A549 (cell line): ENCODE data around the gene TMEM217. TPM values are rescaled to one million over a fixed set of nuclear protein-coding genes. Genes with fewer than 3 reads are reported as not detected.

ENCODE experiments used
- ATAC-seq, 2 experiments: fragments of 200-7000 bp in 1 of 2; fragments of >200 bp in 1 of 2; cut with Nextera tagmentation in 1 of 2; cut with Tn5 transposase in 1 of 2; 3 replicates each; pipeline versions ENCODE4 v1.8.0 to v1.9.1; 2018 to 2020; ENCODE audit warnings: mild to moderate bottlenecking in 1 of 2, moderate library complexity in 1 of 2
- CTCF ChIA-PET: fragments of 300-600 bp; sonication (Branson Sonifier 250); formaldehyde crosslinking; extraction: SDS; loops from one replicate; lab custom pipeline; 2021; ENCODE audit warnings: antibody characterized with exemption, inconsistent platforms; lab: Yijun Ruan, JAX
- POLR2A ChIA-PET: fragments of 350-600 bp; formaldehyde crosslinking; extraction: SDS; loops from one replicate; lab custom pipeline; 2021; ENCODE audit warnings: antibody characterized with exemption, inconsistent platforms; lab: Yijun Ruan, JAX
- DNase-seq, 2 experiments: peaks; one replicate each; pipeline versions ENCODE4 v3.0.0 to v3.0.0-alpha.2; 2011 to 2016; ENCODE audit warnings: low read depth in 1 of 2, low spot score in 1 of 2
- FAIRE-seq: peaks from 2 replicates; lab custom pipeline; 2011; peaks lifted over from hg19 to GRCh38; lab: Jason Lieb, UNC
- H3K27ac ChIP-seq, 2 experiments: fragments of >200 bp; sonication (Bioruptor Twin); formaldehyde crosslinking; 3 replicates each; pipeline ENCODE4 v1.5.1; 2016 to 2017
- H3K4me1 ChIP-seq: fragments of >200 bp; sonication (Bioruptor Twin); formaldehyde crosslinking; 3 replicates; pipeline ENCODE4 v1.6.1; 2016
- H3K4me2 ChIP-seq: fragments of >200 bp; sonication (Bioruptor Twin); formaldehyde crosslinking; 3 replicates; pipeline ENCODE4 v1.6.1; 2016
- H3K4me3 ChIP-seq: fragments of >200 bp; sonication (Bioruptor Twin); formaldehyde crosslinking; 3 replicates; pipeline ENCODE4 v1.5.1; 2016
- H3K9me3 ChIP-seq: fragments of >200 bp; sonication (Bioruptor Twin); formaldehyde crosslinking; 3 replicates; pipeline ENCODE4 v1.6.1; 2016
- BCL3 ChIP-seq: fragments of >200 bp; sonication (Bioruptor Twin); formaldehyde crosslinking; IDR thresholded peaks from 3 replicates; pipeline ENCODE4 v1.6.1; 2016
- CTCF ChIP-seq: fragments of >200 bp; sonication (Bioruptor Twin); formaldehyde crosslinking; IDR thresholded peaks from 3 replicates; pipeline ENCODE4 v1.5.1; 2016
- E2F6 ChIP-seq: IDR thresholded peaks from 2 replicates; pipeline ENCODE4 v1.6.1; 2012; ENCODE audit warnings: low read depth, borderline replicate concordance
- ELK1 ChIP-seq: fragments of 150-350 bp; IDR thresholded peaks from 2 replicates; pipeline ENCODE4 v1.6.1; 2014; ENCODE audit warnings: low read depth, mild to moderate bottlenecking, low read length
- EP300 ChIP-seq, 2 experiments: fragments of >200 bp; sonication (Bioruptor Twin); formaldehyde crosslinking; IDR thresholded peaks; 2 replicates in 1 of 2; 3 replicates in 1 of 2; pipeline ENCODE4 v1.6.1; 2016 to 2017
- HEYL ChIP-seq: fragments of 250-450 bp; sonication (Bioruptor Pico); IDR thresholded peaks from 2 replicates; pipeline ENCODE4 v1.8.0; 2021; ENCODE audit warnings: mild to moderate bottlenecking, moderate library complexity
- HMGXB4 ChIP-seq: fragments of 250-450 bp; sonication (Bioruptor Pico); IDR thresholded peaks from 2 replicates; pipeline ENCODE4 v1.5.0; 2021; ENCODE audit warnings: mild to moderate bottlenecking, moderate library complexity, borderline replicate concordance
- HOXA7 ChIP-seq: fragments of 250-450 bp; sonication (Bioruptor Pico); IDR thresholded peaks from 2 replicates; pipeline ENCODE4 v1.5.0; 2020; ENCODE audit warnings: mild to moderate bottlenecking, moderate library complexity
- HOXB5 ChIP-seq: fragments of 250-450 bp; sonication (Bioruptor Pico); IDR thresholded peaks from 2 replicates; pipeline ENCODE4 v1.5.0; 2020; ENCODE audit warnings: mild to moderate bottlenecking, moderate library complexity
- KDM1A ChIP-seq: fragments of 200-600 bp; sonication (generic); IDR thresholded peaks from 2 replicates; pipeline ENCODE4 v1.6.1; 2016; ENCODE audit warnings: low read depth, mild to moderate bottlenecking
- NR3C1 ChIP-seq: fragments of >200 bp; sonication (Bioruptor Twin); formaldehyde crosslinking; IDR thresholded peaks from 3 replicates; pipeline ENCODE4 v1.6.1; 2017
- RCOR1 ChIP-seq: fragments of 150-350 bp; IDR thresholded peaks from 2 replicates; pipeline ENCODE4 v1.6.1; 2014; ENCODE audit warnings: antibody characterized with exemption, low read length, low read depth
- RFX5 ChIP-seq: fragments of 450-650 bp; IDR thresholded peaks from 2 replicates; pipeline ENCODE4 v1.7.1; 2014; ENCODE audit warnings: antibody characterized with exemption, mild to moderate bottlenecking, moderate library complexity
- SMC3 ChIP-seq: fragments of >200 bp; sonication (Bioruptor Twin); formaldehyde crosslinking; IDR thresholded peaks from 3 replicates; pipeline ENCODE4 v1.6.1; 2018; ENCODE audit warnings: inconsistent platforms
- USF2 ChIP-seq: fragments of 450-650 bp; IDR thresholded peaks from 2 replicates; pipeline ENCODE4 v1.6.1; 2014; ENCODE audit warnings: antibody characterized with exemption
- ZSCAN20 ChIP-seq: fragments of 250-450 bp; sonication (Bioruptor Pico); IDR thresholded peaks from 2 replicates; pipeline ENCODE4 v1.8.0; 2022; ENCODE audit warnings: mild to moderate bottlenecking, moderate library complexity
- WGBS: methylation state at CpG from one replicate; pipeline ENCODE4 v1.1.6; 2017; ENCODE audit errors: missing lambda C conversion rate; 5-methylcytosine and 5-hydroxymethylcytosine counted together
- polyA plus RNA-seq, 4 experiments: library from polyadenylated mRNA; depleted of rRNA in 3 of 4; stranded (reverse); fragments of >200 nt; fragmentation: RNase III in 1 of 4; extraction: RNeasy Plus Mini Kit Qiagen cat#74134 plus additional on column Dnase treatment in 1 of 4; gene quantifications; 2 replicates in 3 of 4; 3 replicates in 1 of 4; pipeline ENCODE4 v1.2.3, GENCODE V29; 2011 to 2017

Gene TMEM217
- polyA plus RNA-seq, 2 of the 4 experiments (the other 2 are of a cell fraction), result 0.59 to 1.6 TPM

- POLR2A ChIA-PET, result no interaction called here
- Histone ChIP-seq H3K27ac (no peak overlapping the region), H3K9me3 (no peaks in the 10 kb centered on the region), H3K4me3 (no peak overlapping the region), H3K4me2 (no peak overlapping the region), H3K4me1 (peaks cover 13% of the 10 kb centered on the region; the same call in 2 of the 3 replicates)
- FAIRE-seq (no peak), ATAC-seq (no peak), DNase-seq (no peak)
- CTCF ChIA-PET, result interaction anchor here (1.4 to 2.6 kb wide), 3 partner anchors 16 to 207 kb away, joined by 6 to 15 read pairs (median 6); no protein-coding TSS in a partner anchor
- 62% methylated on average over 5 of the region's 5 CpGs for WGBS
- TF ChIP-seq KDM1A (no peak), BCL3 (no peak), NR3C1 (no peak), HOXB5 (CRISPR knock-in tag) (no peak), RCOR1 (no peak), HEYL (CRISPR knock-in tag) (no peak), RFX5 (no peak), ZSCAN20 (CRISPR knock-in tag) (no peak), CTCF (no peak), EP300 (IDR thresholded peaks at IDR 0.05) (no peak), SMC3 (no peak)
Observed at GRCh38 chr6:37225350-37226169, 32.4 kb downstream of the TMEM217 start.

- Histone ChIP-seq H3K9me3 (no peaks in the 10 kb centered on the region), H3K4me3 (peak overlapping the region; percentile 52), H3K4me2 (peak overlapping the region; percentile 70), H3K4me1 (peaks cover 13% of the 10 kb centered on the region; the same call in 2 of the 3 replicates), H3K27ac (peak overlapping the region; percentile 75 to 87; a peak in 3 of 6 replicates)
- ChIA-PET POLR2A (interaction anchor here (0.7 to 1.4 kb wide), 2 partner anchors 20 to 165 kb away, joined by 3 to 6 read pairs; no protein-coding TSS in a partner anchor), CTCF (interaction anchor here (1.0 to 1.2 kb wide), 3 partner anchors 13 to 202 kb away, joined by 3 to 5 read pairs (median 3); no protein-coding TSS in a partner anchor)
- no peak for TF ChIP-seq KDM1A
- TF ChIP-seq E2F6, result no peak
- TF ChIP-seq HMGXB4 (CRISPR knock-in tag), result no peak
- no peak for TF ChIP-seq USF2
- no peak for TF ChIP-seq BCL3
- TF ChIP-seq ELK1, result no peak
- no peak for TF ChIP-seq ZSCAN20 (CRISPR knock-in tag)
- no peak for TF ChIP-seq HOXB5 (CRISPR knock-in tag)
- no peak for TF ChIP-seq HOXA7 (CRISPR knock-in tag)
- DNase-seq (no peak), FAIRE-seq (no peak), ATAC-seq (no peak)
Observed at GRCh38 chr6:37222992-37223391, 35.0 kb downstream of the TMEM217 start.
